ENCODE results near the gene SIAH3.

- TF ChIP-seq, protein P1, sequence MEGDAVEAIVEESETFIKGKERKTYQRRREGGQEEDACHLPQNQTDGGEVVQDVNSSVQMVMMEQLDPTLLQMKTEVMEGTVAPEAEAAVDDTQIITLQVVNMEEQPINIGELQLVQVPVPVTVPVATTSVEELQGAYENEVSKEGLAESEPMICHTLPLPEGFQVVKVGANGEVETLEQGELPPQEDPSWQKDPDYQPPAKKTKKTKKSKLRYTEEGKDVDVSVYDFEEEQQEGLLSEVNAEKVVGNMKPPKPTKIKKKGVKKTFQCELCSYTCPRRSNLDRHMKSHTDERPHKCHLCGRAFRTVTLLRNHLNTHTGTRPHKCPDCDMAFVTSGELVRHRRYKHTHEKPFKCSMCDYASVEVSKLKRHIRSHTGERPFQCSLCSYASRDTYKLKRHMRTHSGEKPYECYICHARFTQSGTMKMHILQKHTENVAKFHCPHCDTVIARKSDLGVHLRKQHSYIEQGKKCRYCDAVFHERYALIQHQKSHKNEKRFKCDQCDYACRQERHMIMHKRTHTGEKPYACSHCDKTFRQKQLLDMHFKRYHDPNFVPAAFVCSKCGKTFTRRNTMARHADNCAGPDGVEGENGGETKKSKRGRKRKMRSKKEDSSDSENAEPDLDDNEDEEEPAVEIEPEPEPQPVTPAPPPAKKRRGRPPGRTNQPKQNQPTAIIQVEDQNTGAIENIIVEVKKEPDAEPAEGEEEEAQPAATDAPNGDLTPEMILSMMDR (IDR thresholded peaks at IDR 0.05): no peak
- TF ChIP-seq EP300 (IDR thresholded peaks at IDR 0.05) (no peak), POLR2AphosphoS5 (IDR thresholded peaks at IDR 0.05) (no peak), POLR2A (IDR thresholded peaks at IDR 0.05) (no peak)
Measured at GRCh38 chr13:45796426-45797235, 54.9 kb downstream of the SIAH3 start.
